ENCODE results near the gene HPCA. TPM values are rescaled to one million over a fixed set of nuclear protein-coding genes. Genes with fewer than 3 reads are reported as not detected.

The HPCA gene
- total RNA-seq, 1 experiment from 2014 or later = not detected

DNA sequence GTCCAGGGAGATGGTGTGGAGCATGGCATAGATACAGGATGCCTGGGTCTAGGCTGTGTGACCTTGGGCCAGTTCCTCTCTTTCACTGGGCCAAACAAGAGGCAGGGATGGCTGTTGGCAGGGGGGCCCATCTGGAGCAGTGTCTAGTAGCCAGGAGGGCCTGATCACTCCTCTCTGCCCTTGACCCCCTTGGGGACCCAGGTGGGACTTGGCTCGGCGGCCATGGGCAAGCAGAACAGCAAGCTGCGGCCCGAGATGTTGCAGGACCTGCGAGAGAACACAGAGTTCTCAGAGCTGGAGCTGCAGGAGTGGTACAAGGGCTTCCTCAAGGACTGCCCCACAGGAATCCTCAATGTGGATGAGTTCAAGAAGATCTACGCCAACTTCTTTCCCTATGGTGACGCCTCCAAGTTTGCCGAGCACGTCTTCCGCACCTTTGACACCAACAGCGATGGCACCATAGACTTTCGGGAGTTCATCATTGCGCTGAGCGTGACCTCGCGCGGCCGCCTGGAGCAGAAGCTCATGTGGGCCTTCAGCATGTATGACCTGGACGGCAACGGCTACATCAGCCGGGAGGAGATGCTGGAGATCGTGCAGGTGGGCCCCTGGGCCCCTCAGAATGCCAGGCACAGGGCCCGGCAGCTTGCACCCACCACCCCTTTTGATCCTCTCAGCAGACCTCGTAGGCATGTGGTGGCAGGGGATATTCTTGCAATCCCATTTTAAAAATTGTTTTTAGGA, 2.6 kb downstream of the HPCA start:
- TF ChIP-seq, protein P1, sequence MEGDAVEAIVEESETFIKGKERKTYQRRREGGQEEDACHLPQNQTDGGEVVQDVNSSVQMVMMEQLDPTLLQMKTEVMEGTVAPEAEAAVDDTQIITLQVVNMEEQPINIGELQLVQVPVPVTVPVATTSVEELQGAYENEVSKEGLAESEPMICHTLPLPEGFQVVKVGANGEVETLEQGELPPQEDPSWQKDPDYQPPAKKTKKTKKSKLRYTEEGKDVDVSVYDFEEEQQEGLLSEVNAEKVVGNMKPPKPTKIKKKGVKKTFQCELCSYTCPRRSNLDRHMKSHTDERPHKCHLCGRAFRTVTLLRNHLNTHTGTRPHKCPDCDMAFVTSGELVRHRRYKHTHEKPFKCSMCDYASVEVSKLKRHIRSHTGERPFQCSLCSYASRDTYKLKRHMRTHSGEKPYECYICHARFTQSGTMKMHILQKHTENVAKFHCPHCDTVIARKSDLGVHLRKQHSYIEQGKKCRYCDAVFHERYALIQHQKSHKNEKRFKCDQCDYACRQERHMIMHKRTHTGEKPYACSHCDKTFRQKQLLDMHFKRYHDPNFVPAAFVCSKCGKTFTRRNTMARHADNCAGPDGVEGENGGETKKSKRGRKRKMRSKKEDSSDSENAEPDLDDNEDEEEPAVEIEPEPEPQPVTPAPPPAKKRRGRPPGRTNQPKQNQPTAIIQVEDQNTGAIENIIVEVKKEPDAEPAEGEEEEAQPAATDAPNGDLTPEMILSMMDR (IDR thresholded peaks at IDR 0.05; ENCODE audit: unreplicated experiment) = no peak
- intact Hi-C loops (cut with micrococcal nuclease; ENCODE audit: unreplicated experiment) = no loop called here
- Mint-ChIP-seq H3K27ac (ENCODE audit: unreplicated experiment) (no peak overlapping the region), H3K27me3 (ENCODE audit: unreplicated experiment) (peaks cover 99% of the 10 kb centered on the region), H3K9me3 (ENCODE audit: low read depth, unreplicated experiment) (no peaks in the 10 kb centered on the region), H3K36me3 (ENCODE audit: insufficient read depth, unreplicated experiment) (peaks cover 28% of the 10 kb centered on the region), H3K4me3 (ENCODE audit: low read depth, unreplicated experiment) (no peak overlapping the region), H3K4me1 (ENCODE audit: low read depth, unreplicated experiment) (peaks cover 24% of the 10 kb centered on the region)
- no TSS peak for BruUV-seq (replicated peaks)
- CTCF ChIA-PET = no interaction called here
- DNase-seq = no peak

DNA sequence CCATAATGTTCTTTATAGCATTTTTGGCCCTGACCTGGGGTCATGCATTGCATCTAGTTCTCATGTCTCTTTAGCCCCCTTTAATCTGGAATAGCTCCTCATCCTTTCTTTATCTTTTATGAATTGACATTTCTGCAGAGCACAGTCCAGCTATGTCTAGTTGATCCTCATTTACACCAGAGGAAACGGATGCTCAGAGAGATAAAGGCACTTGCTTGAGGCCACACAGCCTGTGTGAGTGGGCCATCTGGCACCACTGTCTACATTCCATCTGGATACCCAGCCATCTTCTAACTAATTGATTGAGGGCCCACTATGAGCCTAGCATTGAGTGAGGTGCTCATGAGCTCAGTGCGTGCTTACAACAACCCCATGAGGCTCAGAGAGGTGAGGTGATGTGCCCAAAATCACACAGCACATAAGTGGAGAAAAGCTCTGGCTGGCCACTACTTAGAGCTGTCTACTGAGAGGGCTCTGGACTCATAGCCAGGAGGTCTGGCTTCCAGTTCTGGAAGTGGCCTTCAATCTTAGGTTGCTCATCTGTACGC, 3.5 kb downstream of the HPCA start:
- peaks cover 21% of the 10 kb centered on the region for H3K4me1 Mint-ChIP-seq (ENCODE audit: low read depth, unreplicated experiment)
- TF ChIP-seq, protein P1 (IDR thresholded peaks at IDR 0.05; ENCODE audit: unreplicated experiment) = no peak
- intact Hi-C loops (cut with micrococcal nuclease; ENCODE audit: unreplicated experiment) = no loop called here
- no peaks in the 10 kb centered on the region for H3K9me3 Mint-ChIP-seq (ENCODE audit: low read depth, unreplicated experiment)
- peaks cover 29% of the 10 kb centered on the region for H3K36me3 Mint-ChIP-seq (ENCODE audit: insufficient read depth, unreplicated experiment)
- no peak for DNase-seq
- no TSS peak for BruUV-seq (replicated peaks)
- H3K27ac Mint-ChIP-seq (ENCODE audit: unreplicated experiment) = no peak overlapping the region
- no peak overlapping the region for H3K4me3 Mint-ChIP-seq (ENCODE audit: low read depth, unreplicated experiment)
- H3K27me3 Mint-ChIP-seq (ENCODE audit: unreplicated experiment) = peaks cover 89% of the 10 kb centered on the region
- CTCF ChIA-PET = interaction anchor here (0.8 kb wide), 1 partner anchor 165 kb away, joined by 3 read pairs; no protein-coding TSS in a partner anchor

DNA sequence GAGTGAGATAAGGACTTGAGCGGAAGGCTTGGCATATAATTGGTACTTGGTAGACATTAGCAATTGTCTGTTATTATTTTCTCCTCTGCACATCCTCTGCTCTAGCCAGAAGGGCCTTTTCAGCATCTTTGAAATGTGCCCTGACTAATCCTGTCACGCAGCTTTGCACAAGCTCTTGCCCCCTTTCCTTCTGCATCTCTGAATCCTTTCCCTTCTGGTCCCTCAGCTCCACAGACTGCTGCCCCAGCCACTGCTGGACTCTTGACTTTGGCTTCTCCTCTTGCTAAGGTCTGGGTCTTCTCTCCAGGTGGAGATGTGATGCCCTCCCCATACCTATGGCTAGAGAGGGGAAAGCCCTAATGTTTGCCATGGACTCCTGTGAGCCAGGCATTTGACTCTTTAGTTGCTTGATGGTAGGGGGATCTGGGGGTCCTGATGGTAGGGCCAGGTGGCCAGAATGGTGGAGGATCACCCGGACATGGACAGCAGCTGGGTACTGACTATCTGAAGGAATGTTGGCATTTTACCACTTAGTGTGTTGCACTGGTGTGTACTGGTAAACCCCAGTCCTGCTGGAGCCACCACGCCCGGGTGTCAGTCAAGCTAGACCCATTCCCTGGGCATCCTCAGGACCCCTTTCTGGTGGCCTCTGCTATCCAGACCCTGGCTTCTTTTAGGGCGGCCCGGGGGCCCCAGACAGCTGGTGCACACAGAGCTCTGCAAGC, 4.4 kb downstream of the HPCA start:
- H3K27ac Mint-ChIP-seq (ENCODE audit: unreplicated experiment) = no peak overlapping the region
- CTCF ChIA-PET = interaction anchor here (0.8 kb wide), 1 partner anchor 164 kb away, joined by 3 read pairs; no protein-coding TSS in a partner anchor
- no peaks in the 10 kb centered on the region for H3K9me3 Mint-ChIP-seq (ENCODE audit: low read depth, unreplicated experiment)
- peaks cover 12% of the 10 kb centered on the region for H3K4me1 Mint-ChIP-seq (ENCODE audit: low read depth, unreplicated experiment)
- H3K4me3 Mint-ChIP-seq (ENCODE audit: low read depth, unreplicated experiment) = no peak overlapping the region
- intact Hi-C loops (cut with micrococcal nuclease; ENCODE audit: unreplicated experiment) = no loop called here
- peaks cover 31% of the 10 kb centered on the region for H3K36me3 Mint-ChIP-seq (ENCODE audit: insufficient read depth, unreplicated experiment)
- no TSS peak for BruUV-seq (replicated peaks)
- DNase-seq = no peak
- peaks cover 80% of the 10 kb centered on the region for H3K27me3 Mint-ChIP-seq (ENCODE audit: unreplicated experiment)
- TF ChIP-seq, protein P1 (IDR thresholded peaks at IDR 0.05; ENCODE audit: unreplicated experiment) = no peak

DNA sequence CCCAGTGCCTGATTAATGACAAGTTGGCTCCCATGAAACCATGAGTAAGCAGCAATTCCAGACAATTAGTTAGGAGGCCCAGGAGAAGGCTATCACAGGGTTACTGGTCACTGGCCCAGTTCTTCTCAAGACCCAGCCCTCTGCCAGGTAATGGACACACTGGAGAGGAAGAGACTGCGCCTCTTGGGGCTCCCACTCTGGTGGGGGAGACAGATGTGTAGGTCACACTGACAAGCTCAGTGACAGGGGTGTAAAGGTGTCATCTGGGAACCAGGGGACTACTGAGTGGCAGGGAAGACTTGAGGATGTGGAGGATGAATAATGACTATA, 4.9 kb downstream of the HPCA start:
- Mint-ChIP-seq H3K9me3 (ENCODE audit: low read depth, unreplicated experiment) (no peaks in the 10 kb centered on the region), H3K4me1 (ENCODE audit: low read depth, unreplicated experiment) (peaks cover 10% of the 10 kb centered on the region), H3K27ac (ENCODE audit: unreplicated experiment) (no peak overlapping the region), H3K27me3 (ENCODE audit: unreplicated experiment) (peaks cover 75% of the 10 kb centered on the region), H3K36me3 (ENCODE audit: insufficient read depth, unreplicated experiment) (peaks cover 31% of the 10 kb centered on the region), H3K4me3 (ENCODE audit: low read depth, unreplicated experiment) (no peak overlapping the region)
- TF ChIP-seq, protein P1 (IDR thresholded peaks at IDR 0.05; ENCODE audit: unreplicated experiment) = no peak
- no TSS peak for BruUV-seq (replicated peaks)
- intact Hi-C loops (cut with micrococcal nuclease; ENCODE audit: unreplicated experiment) = no loop called here
- CTCF ChIA-PET = no interaction called here
- DNase-seq = no peak
